ENCODE results near the gene DNAH10.

Gene DNAH10

DNA sequence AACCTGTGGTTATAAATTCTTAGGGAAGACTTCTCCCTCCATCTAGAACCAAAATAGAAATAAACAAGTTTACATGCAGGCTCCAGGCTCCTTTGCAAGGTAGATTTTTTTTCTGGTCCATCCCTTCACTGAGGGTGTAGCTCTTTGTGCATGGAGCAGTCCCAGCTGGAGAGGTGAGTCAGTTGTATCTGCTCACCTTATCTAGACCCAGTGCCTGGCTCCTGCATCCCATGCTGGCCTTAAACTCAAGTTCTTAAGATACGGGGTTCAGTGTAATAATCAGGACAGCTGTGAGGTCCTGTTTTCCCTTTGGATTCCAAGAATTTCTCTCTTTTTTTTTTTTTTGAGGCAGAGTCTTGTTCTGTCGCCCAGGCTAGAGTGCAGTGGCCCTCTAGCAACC, 35.1 kb upstream of the DNAH10 start:
- ChIA-PET POLR2A (no interaction called here), CTCF (interaction anchor here (0.6 kb wide), 1 partner anchor 9 kb away, joined by 3 read pairs; no protein-coding TSS in a partner anchor)

GRCh38 chr12:123727878-123728277, 34.2 kb upstream of the DNAH10 start:
- TF ChIP-seq ZNF629 (tag by site-specific recombination; IDR thresholded peaks at IDR 0.05) (no peak), ZNF341 (tag by site-specific recombination; IDR thresholded peaks at IDR 0.05; ENCODE audit: low read depth) (no peak), ZNF837 (tag by site-specific recombination; IDR thresholded peaks at IDR 0.05) (no peak), ZNF354C (tag by site-specific recombination; IDR thresholded peaks at IDR 0.05; ENCODE audit: borderline replicate concordance, low read depth) (no peak), ZNF416 (tag by site-specific recombination; IDR thresholded peaks at IDR 0.05) (no peak), HOXA7 (CRISPR knock-in tag; IDR thresholded peaks at IDR 0.05; ENCODE audit: borderline replicate concordance) (no peak), ZBTB1 (tag by site-specific recombination; IDR thresholded peaks at IDR 0.05) (no peak), ZNF23 (tag by site-specific recombination; IDR thresholded peaks at IDR 0.05; ENCODE audit: borderline replicate concordance) (no peak)
- H3K36me3 ChIP-seq (ENCODE audit: control insufficient read depth in 2 of 2, insufficient read depth in 1 of 2, low read length in 2 of 2): peaks cover 42 to 73% of the 10 kb centered on the region in 2 experiments
- H3K9me3 ChIP-seq (ENCODE audit: control insufficient read depth, insufficient read depth, low read depth, low read length): no peaks in the 10 kb centered on the region

More for the DNA sequence above, 35.1 kb upstream of the DNAH10 start:
- H3K27ac ChIP-seq (ENCODE audit: extremely low read depth, low read depth, low read length): no peak overlapping the region
- peaks cover 41 to 72% of the 10 kb centered on the region in 2 experiments for H3K36me3 ChIP-seq (ENCODE audit: control insufficient read depth in 2 of 2, insufficient read depth in 1 of 2, low read length in 2 of 2)
- H3K9me3 ChIP-seq (ENCODE audit: control insufficient read depth, insufficient read depth, low read depth, low read length): no peaks in the 10 kb centered on the region
- H3K4me3 ChIP-seq (ENCODE audit: low read depth, low read length): no peak overlapping the region
- no peak for TF ChIP-seq ZBTB1 (tag by site-specific recombination; IDR thresholded peaks at IDR 0.05)
- no peak for TF ChIP-seq ZNF184 (tag by site-specific recombination; IDR thresholded peaks at IDR 0.05)
- TF ChIP-seq ZFP69B (tag by site-specific recombination; IDR thresholded peaks at IDR 0.05): no peak
- no peak for TF ChIP-seq ZSCAN18 (tag by site-specific recombination; IDR thresholded peaks at IDR 0.05)
- TF ChIP-seq, protein P1, sequence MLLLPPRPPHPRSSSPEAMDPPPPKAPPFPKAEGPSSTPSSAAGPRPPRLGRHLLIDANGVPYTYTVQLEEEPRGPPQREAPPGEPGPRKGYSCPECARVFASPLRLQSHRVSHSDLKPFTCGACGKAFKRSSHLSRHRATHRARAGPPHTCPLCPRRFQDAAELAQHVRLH (tag by site-specific recombination; IDR thresholded peaks at IDR 0.05): no peak
- no peak for TF ChIP-seq ZBTB26 (tag by site-specific recombination; optimal IDR thresholded peaks at IDR 0.05)
- TF ChIP-seq ZNF169 (tag by site-specific recombination; IDR thresholded peaks at IDR 0.05): no peak
- no peak for TF ChIP-seq ZNF19 (tag by site-specific recombination; IDR thresholded peaks at IDR 0.05; ENCODE audit: low read depth)
- TF ChIP-seq ZNF266 (tag by site-specific recombination; IDR thresholded peaks at IDR 0.05; ENCODE audit: low read depth): no peak
- no peak for TF ChIP-seq SP3 (tag by site-specific recombination; IDR thresholded peaks at IDR 0.05)
- TF ChIP-seq ZNF610 (tag by site-specific recombination; IDR thresholded peaks at IDR 0.05; ENCODE audit: borderline replicate concordance): no peak
- no peak for TF ChIP-seq SCRT1 (tag by site-specific recombination; IDR thresholded peaks at IDR 0.05; ENCODE audit: borderline replicate concordance)
- no peak for TF ChIP-seq ZBTB17 (tag by site-specific recombination; IDR thresholded peaks at IDR 0.05)
- TF ChIP-seq MEIS1 (CRISPR knock-in tag; IDR thresholded peaks at IDR 0.05; ENCODE audit: borderline replicate concordance): no peak
- no peak for TF ChIP-seq KLF9 (tag by site-specific recombination; IDR thresholded peaks at IDR 0.05; ENCODE audit: low read depth)
- no peaks in the 10 kb centered on the region for H3K4me1 ChIP-seq (ENCODE audit: control insufficient read depth, insufficient read depth, low read length)

More at GRCh38 chr12:123727878-123728277, 34.2 kb upstream of the DNAH10 start:
- ChIA-PET POLR2A (no interaction called here), CTCF (no interaction called here)
- H3K4me1 ChIP-seq (ENCODE audit: control insufficient read depth, insufficient read depth, low read length): no peaks in the 10 kb centered on the region
- H3K4me3 ChIP-seq (ENCODE audit: low read depth, low read length): no peak overlapping the region
- H3K27ac ChIP-seq (ENCODE audit: extremely low read depth, low read depth, low read length): no peak overlapping the region
